CD8-positive, alpha-beta memory T cell (primary cell): ENCODE results near the gene FSHB. TPM values are rescaled to one million over a fixed set of nuclear protein-coding genes. Genes with fewer than 3 reads are reported as not detected.

Experiments
- CTCF ChIA-PET: fragments of 350-600 bp; sonication (Branson Sonifier 250); formaldehyde crosslinking; loops from one replicate; lab custom pipeline; 2021; ENCODE audit warnings: antibody characterized with exemption; lab: Charles Lee
- POLR2A ChIA-PET: fragments of 350-600 bp; sonication (Branson Sonifier 250); formaldehyde crosslinking; loops from one replicate; lab custom pipeline; 2021; ENCODE audit warnings: antibody characterized with exemption; lab: Charles Lee
- DNase-seq, 5 donors: peaks; one replicate each; pipeline versions ENCODE4 v3.0.0 to v3.0.0-alpha.2; 2020 to 2022; ENCODE audit warnings: mixed read lengths in 1 of 5
- H3K27ac ChIP-seq: one replicate; pipeline ENCODE4 v1.7.0; 2013; ENCODE audit warnings: low read depth, mild to moderate bottlenecking, low read length, moderate library complexity
- H3K27me3 ChIP-seq: 2 replicates; pipeline ENCODE4 v1.7.0; 2013; ENCODE audit warnings: low read length, mild to moderate bottlenecking; ENCODE audit not compliant: insufficient read depth, poor library complexity, severe bottlenecking
- H3K36me3 ChIP-seq: 2 replicates; pipeline ENCODE4 v1.7.0; 2013; ENCODE audit warnings: mild to moderate bottlenecking, low read length, moderate library complexity; ENCODE audit not compliant: insufficient read depth
- H3K4me1 ChIP-seq: 2 replicates; pipeline ENCODE4 v1.7.0; 2013; ENCODE audit warnings: mild to moderate bottlenecking, low read length, moderate library complexity; ENCODE audit not compliant: insufficient read depth
- H3K4me3 ChIP-seq: 2 replicates; pipeline ENCODE4 v1.7.0; 2013; ENCODE audit warnings: mild to moderate bottlenecking, low read length
- H3K9me3 ChIP-seq: 2 replicates; pipeline ENCODE4 v1.7.0; 2013; ENCODE audit warnings: mild to moderate bottlenecking, low read length
- H3K27ac Mint-ChIP-seq, 8 donors: one replicate each; pipeline ENCODE4 v1.8.0; 2020 to 2021; ENCODE audit warnings: mixed read lengths in 8 of 8, mild to moderate bottlenecking in 6 of 8, inconsistent platforms in 3 of 8, moderate library complexity in 3 of 8
- H3K27me3 Mint-ChIP-seq, 2 donors: one replicate each; pipeline ENCODE4 v1.8.0; 2020 to 2021; ENCODE audit warnings: mixed read lengths in 2 of 2, mild to moderate bottlenecking in 1 of 2, moderate library complexity in 1 of 2
- H3K36me3 Mint-ChIP-seq, 3 donors: one replicate each; pipeline ENCODE4 v1.8.0; 2020 to 2021; ENCODE audit warnings: mixed read lengths in 3 of 3, inconsistent platforms in 1 of 3, mild to moderate bottlenecking in 1 of 3
- H3K4me1 Mint-ChIP-seq, 3 donors: one replicate each; pipeline ENCODE4 v1.8.0; 2020 to 2021; ENCODE audit warnings: mixed read lengths in 3 of 3, inconsistent platforms in 1 of 3, mild to moderate bottlenecking in 1 of 3
- H3K4me3 Mint-ChIP-seq, 7 donors: one replicate each; pipeline ENCODE4 v1.8.0; 2020 to 2021; ENCODE audit warnings: mixed read lengths in 7 of 7, mild to moderate bottlenecking in 6 of 7, moderate library complexity in 4 of 7, inconsistent platforms in 2 of 7
- H3K9me3 Mint-ChIP-seq, 5 donors: one replicate each; pipeline ENCODE4 v1.8.0; 2020 to 2022; ENCODE audit warnings: mixed read lengths in 5 of 5, mild to moderate bottlenecking in 3 of 5, moderate library complexity in 2 of 5, inconsistent platforms in 1 of 5
- polyA plus RNA-seq: library from polyadenylated mRNA; unstranded; fragments of 300-500 nt; fragmentation: Illumina TruSeq; gene quantifications from one replicate; pipeline ENCODE4 v1.2.3, GENCODE V29; 2021
- total RNA-seq, 2 experiments: library from RNA; stranded (reverse); gene quantifications; one replicate each; pipeline ENCODE4 v1.2.3, GENCODE V29; 2021

FSHB gene
- total and polyA plus RNA-seq, 3 experiments from 2014 or later: not detected

DNA sequence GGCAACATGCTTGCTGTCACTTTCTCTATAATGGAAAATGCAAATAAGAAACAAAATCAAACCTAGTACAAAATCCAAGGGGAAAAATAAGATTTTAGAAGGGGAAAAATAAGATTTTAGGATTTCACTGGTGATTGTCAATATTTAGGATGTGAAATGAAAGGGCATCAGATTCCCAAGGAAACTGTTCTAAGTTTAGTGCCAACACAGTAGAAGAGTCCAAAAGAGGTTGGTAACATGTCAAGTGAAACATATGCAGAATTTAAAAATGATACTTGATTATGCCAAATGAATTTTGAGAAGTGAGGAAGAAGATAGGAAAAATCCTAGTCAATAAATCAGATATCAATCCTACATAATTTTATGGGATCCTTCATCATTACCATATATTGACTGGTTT lies 46.4 kb downstream of the FSHB start:
- CTCF ChIA-PET: no interaction called here

DNA sequence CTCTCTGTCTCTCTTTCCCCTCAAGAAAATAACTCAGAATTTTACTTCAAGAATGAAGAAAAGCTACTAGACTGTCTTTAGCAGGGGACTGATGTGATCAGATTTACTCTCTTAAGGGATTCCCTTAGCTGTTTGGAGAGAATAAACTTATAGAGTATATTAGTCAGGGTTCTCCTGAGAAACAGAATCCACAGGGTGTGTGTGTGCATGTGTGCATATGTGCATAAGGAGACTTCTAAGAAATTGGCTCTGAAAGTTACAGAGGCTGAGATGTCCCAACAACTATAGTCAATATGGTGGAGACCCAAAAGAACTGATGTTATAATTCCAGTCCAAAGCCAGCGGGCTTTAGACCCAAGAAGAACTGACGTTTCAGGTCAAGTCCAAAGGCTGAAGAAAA lies 49.0 kb downstream of the FSHB start:
- Histone ChIP-seq H3K36me3 (no peaks in the 10 kb centered on the region), H3K27ac (no peak overlapping the region), H3K9me3 (no peaks in the 10 kb centered on the region), H3K27me3 (no peaks in the 10 kb centered on the region), H3K4me1 (peaks cover 18% of the 10 kb centered on the region), H3K4me3 (no peak overlapping the region)
- Mint-ChIP-seq H3K36me3 (no peaks in the 10 kb centered on the region), H3K27me3 (peaks cover 2 to 5% of the 10 kb centered on the region in 2 donors), H3K9me3 (no peaks in the 10 kb centered on the region), H3K4me3 (no peak overlapping the region), H3K4me1 (peaks cover 24 to 37% (median 28%) of the 10 kb centered on the region in 3 donors), H3K27ac (no peak overlapping the region)
- ChIA-PET CTCF (no interaction called here), POLR2A (no interaction called here)
- DNase-seq: no peak

More for the DNA sequence above, 46.4 kb downstream of the FSHB start:
- H3K27ac Mint-ChIP-seq: no peak overlapping the region
- DNase-seq: no peak
- peaks cover 0 to 2% (median 0%) of the 10 kb centered on the region in 3 donors for H3K36me3 Mint-ChIP-seq
- peaks cover 6 to 15% of the 10 kb centered on the region in 2 donors for H3K27me3 Mint-ChIP-seq
- Histone ChIP-seq H3K27ac (no peak overlapping the region), H3K9me3 (no peaks in the 10 kb centered on the region), H3K36me3 (no peaks in the 10 kb centered on the region), H3K27me3 (no peaks in the 10 kb centered on the region), H3K4me3 (no peak overlapping the region), H3K4me1 (peaks cover 15% of the 10 kb centered on the region)
- H3K4me3 Mint-ChIP-seq: no peak overlapping the region
- H3K9me3 Mint-ChIP-seq: no peaks in the 10 kb centered on the region
- peaks cover 15 to 17% (median 17%) of the 10 kb centered on the region in 3 donors for H3K4me1 Mint-ChIP-seq
- POLR2A ChIA-PET: no interaction called here

DNA sequence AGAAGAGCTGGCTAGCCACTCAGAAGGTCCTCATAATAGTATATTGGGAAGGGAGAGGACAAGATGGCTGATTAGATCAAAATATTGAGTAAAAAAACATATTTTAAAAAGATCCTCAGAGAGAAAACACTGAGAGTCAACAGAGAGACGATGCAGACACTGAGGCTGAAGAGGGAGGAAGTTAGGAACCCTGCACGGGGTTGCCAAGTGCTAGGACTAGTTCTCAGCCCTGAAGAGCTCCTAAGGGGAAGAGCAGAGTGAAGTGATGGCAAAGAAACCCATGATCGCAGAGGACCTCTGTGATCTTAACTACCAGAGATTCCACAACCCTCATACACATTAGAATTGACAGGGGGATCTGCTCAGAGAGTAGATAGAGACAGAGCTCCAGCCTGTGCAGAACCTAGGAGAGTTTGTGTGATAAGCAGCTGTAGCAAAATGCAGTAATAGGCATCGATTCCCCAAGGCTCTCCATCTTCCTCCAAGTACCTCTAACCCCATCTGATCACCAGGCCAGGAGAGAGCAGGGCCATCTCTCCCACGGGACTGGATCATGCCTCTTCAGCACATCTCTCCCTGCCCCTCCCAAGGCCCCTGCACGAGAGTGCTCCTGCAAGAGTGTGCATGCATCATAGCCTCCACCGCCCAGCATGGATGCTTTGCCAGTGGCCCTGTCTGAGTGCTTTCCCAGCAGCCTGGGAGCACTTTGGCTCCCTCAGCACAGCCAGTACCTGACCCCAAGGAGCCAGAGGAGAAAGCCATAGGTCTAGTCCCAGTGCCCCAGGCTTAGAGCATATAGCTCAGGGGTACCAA lies 50.9 kb downstream of the FSHB start:
- H3K9me3 Mint-ChIP-seq: no peaks in the 10 kb centered on the region
- Histone ChIP-seq H3K4me3 (peak overlapping the region; percentile 44), H3K4me1 (peaks cover 18% of the 10 kb centered on the region), H3K27me3 (no peaks in the 10 kb centered on the region), H3K9me3 (no peaks in the 10 kb centered on the region), H3K36me3 (no peaks in the 10 kb centered on the region), H3K27ac (no peak overlapping the region)
- H3K4me1 Mint-ChIP-seq: peaks cover 24 to 37% (median 28%) of the 10 kb centered on the region in 3 donors
- peak overlapping the region in 7 of 8 donors; percentile 15 to 81 (median 49) for H3K27ac Mint-ChIP-seq
- H3K27me3 Mint-ChIP-seq: no peaks in the 10 kb centered on the region
- no peaks in the 10 kb centered on the region for H3K36me3 Mint-ChIP-seq
- ChIA-PET CTCF (no interaction called here), POLR2A (no interaction called here)
- H3K4me3 Mint-ChIP-seq: peak overlapping the region; percentile 17 to 83 (median 66)
- DNase-seq: no peak

DNA sequence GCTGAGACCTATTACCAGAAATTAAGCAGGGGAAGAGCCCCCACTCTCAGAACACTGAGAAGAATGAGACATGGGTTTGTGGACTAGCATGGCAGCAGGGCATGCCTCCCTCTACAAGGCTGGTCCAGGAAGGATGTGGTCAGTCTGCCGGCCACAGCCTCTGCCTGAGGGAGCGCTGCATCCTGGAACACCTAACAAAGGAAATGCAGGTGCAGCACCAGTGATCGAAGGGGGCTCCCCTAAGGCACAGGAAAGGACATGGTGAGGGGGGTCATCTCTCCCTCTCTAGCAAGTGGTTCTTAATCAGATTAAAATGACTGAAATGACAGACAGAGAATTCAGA lies 51.4 kb downstream of the FSHB start:
- Histone ChIP-seq H3K27ac (no peak overlapping the region), H3K4me1 (peaks cover 18% of the 10 kb centered on the region), H3K36me3 (no peaks in the 10 kb centered on the region), H3K27me3 (no peaks in the 10 kb centered on the region), H3K4me3 (peak overlapping the region; percentile 44), H3K9me3 (no peaks in the 10 kb centered on the region)
- Mint-ChIP-seq H3K4me3 (peak overlapping the region; percentile 17 to 83 (median 66)), H3K27me3 (no peaks in the 10 kb centered on the region), H3K27ac (peak overlapping the region; percentile 15 to 81 (median 58)), H3K36me3 (no peaks in the 10 kb centered on the region), H3K9me3 (no peaks in the 10 kb centered on the region), H3K4me1 (peaks cover 24 to 38% (median 28%) of the 10 kb centered on the region in 3 donors)
- ChIA-PET POLR2A (no interaction called here), CTCF (no interaction called here)
- peak; percentile 6 to 48 (median 19) for DNase-seq

Other genes starting within 250 kb of the FSHB start
- not detected for gene KCNA4, start 214.0 kb upstream of the FSHB start, total RNA-seq
- gene KCNA4, start 214.0 kb upstream of the FSHB start, polyA plus RNA-seq: not detected
- 10 to 100 TPM; 39.6 to 42.2 TPM for gene ARL14EP, start 92.1 kb downstream of the FSHB start, total RNA-seq
- gene ARL14EP, start 92.1 kb downstream of the FSHB start, polyA plus RNA-seq: 85.9 TPM